OCI-LY1 (cell line): ENCODE measurements around the gene BMP8A.

Experiments used
- H2AFZ ChIP-seq: fragments of 200-600 bp; sonication (generic), shearing (Covaris generic); 2 replicates; pipeline ENCODE4 v1.6.0; 2014; ENCODE audit warnings: antibody characterized with exemption, mild to moderate bottlenecking, low read length
- H3F3A ChIP-seq: fragments of 200-600 bp; sonication (generic), shearing (Covaris generic); 2 replicates; pipeline ENCODE4 v1.6.0; 2014; ENCODE audit warnings: mild to moderate bottlenecking, antibody characterized with exemption, low read length, moderate library complexity; ENCODE audit not compliant: insufficient read depth
- H3K27ac ChIP-seq: fragments of 200-600 bp; sonication (generic); 2 replicates; pipeline ENCODE4 v1.5.1; 2014; ENCODE audit warnings: low read length, mixed run types, mild to moderate bottlenecking, low read depth; ENCODE audit not compliant: poor library complexity, severe bottlenecking
- H3K27me3 ChIP-seq: fragments of 200-600 bp; sonication (generic); 2 replicates; pipeline ENCODE4 v1.6.0; 2014; ENCODE audit warnings: antibody characterized with exemption, mild to moderate bottlenecking, low read length, moderate library complexity; ENCODE audit not compliant: insufficient read depth
- H3K36me3 ChIP-seq: fragments of 200-600 bp; sonication (generic); 2 replicates; pipeline ENCODE4 v1.6.1; 2014; ENCODE audit warnings: mild to moderate bottlenecking, antibody characterized with exemption, low read length, moderate library complexity, mixed read lengths; ENCODE audit not compliant: insufficient read depth
- H3K4me1 ChIP-seq: fragments of 200-600 bp; sonication (generic); 2 replicates; pipeline ENCODE4 v1.5.1; 2014; ENCODE audit warnings: mild to moderate bottlenecking, low read length, moderate library complexity; ENCODE audit not compliant: insufficient read depth, severe bottlenecking
- H3K4me2 ChIP-seq: fragments of 200-600 bp; sonication (generic), shearing (Covaris generic); 2 replicates; pipeline ENCODE4 v1.6.1; 2014; ENCODE audit warnings: low read length
- H3K4me3 ChIP-seq: fragments of 200-600 bp; sonication (generic); 2 replicates; pipeline ENCODE4 v1.5.1; 2014; ENCODE audit warnings: low read length, low read depth, mild to moderate bottlenecking, mixed read lengths; ENCODE audit not compliant: poor library complexity, severe bottlenecking
- H3K79me2 ChIP-seq: fragments of 200-600 bp; shearing (Covaris generic); 2 replicates; pipeline ENCODE4 v1.6.1; 2016; ENCODE audit warnings: mixed run types, low read length, mixed read lengths; ENCODE audit not compliant: insufficient read depth
- H3K9ac ChIP-seq: fragments of 200-600 bp; sonication (generic), shearing (Covaris generic); 2 replicates; pipeline ENCODE4 v1.6.1; 2014; ENCODE audit warnings: mild to moderate bottlenecking, low read length, mixed read lengths
- H3K9me2 ChIP-seq: fragments of 200-600 bp; sonication (generic), shearing (Covaris generic); 2 replicates; pipeline ENCODE4 v1.6.1; 2014; ENCODE audit warnings: low read depth, mild to moderate bottlenecking, low read length, mixed read lengths
- H3K9me3 ChIP-seq: fragments of 200-600 bp; shearing (Covaris generic); 2 replicates; pipeline ENCODE4 v1.6.1; 2014; ENCODE audit warnings: low read length, mixed read lengths
- H4K20me1 ChIP-seq: fragments of 200-600 bp; sonication (generic), shearing (Covaris generic); 2 replicates; pipeline ENCODE4 v1.6.0; 2016; ENCODE audit warnings: mild to moderate bottlenecking, low read length; ENCODE audit not compliant: insufficient read depth
- CTCF ChIP-seq: fragments of 200-600 bp; sonication (generic), shearing (Covaris generic); IDR thresholded peaks from 2 replicates; pipeline ENCODE4 v1.5.1; 2017; ENCODE audit warnings: mild to moderate bottlenecking, antibody characterized with exemption, low read length, moderate library complexity, mixed read lengths
- EZH2 ChIP-seq: fragments of 200-600 bp; sonication (generic), shearing (Covaris generic); IDR thresholded peaks from 2 replicates; pipeline ENCODE4 v1.8.0; 2017; ENCODE audit warnings: borderline replicate concordance, mixed run types, mild to moderate bottlenecking, antibody characterized with exemption, low read length, moderate library complexity, mixed read lengths

Gene BMP8A

GRCh38 chr1:39545531-39545930 lies 54.1 kb downstream of the BMP8A start:
- no peaks in the 10 kb centered on the region for H3K9me2 ChIP-seq
- TF ChIP-seq EZH2 (no peak), CTCF (no peak)
- H3K9ac ChIP-seq: no peak overlapping the region
- H3K4me1 ChIP-seq: no peaks in the 10 kb centered on the region
- H3K36me3 ChIP-seq: peaks cover 16% of the 10 kb centered on the region
- H3K4me2 ChIP-seq: no peak overlapping the region
- H3K27me3 ChIP-seq: no peaks in the 10 kb centered on the region
- H3K27ac ChIP-seq: no peak overlapping the region
- no peaks in the 10 kb centered on the region for H3K9me3 ChIP-seq
- no peaks in the 10 kb centered on the region for H3K79me2 ChIP-seq
- H3K4me3 ChIP-seq: no peak overlapping the region
- H3F3A ChIP-seq: no peaks in the 10 kb centered on the region
- no peaks in the 10 kb centered on the region for H4K20me1 ChIP-seq
- no peak overlapping the region for H2AFZ ChIP-seq

GRCh38 chr1:39554277-39554676 lies 62.8 kb downstream of the BMP8A start:
- H4K20me1 ChIP-seq: no peaks in the 10 kb centered on the region
- no peaks in the 10 kb centered on the region for H3K27me3 ChIP-seq
- H3K4me2 ChIP-seq: no peak overlapping the region
- H3K4me3 ChIP-seq: no peak overlapping the region
- no peaks in the 10 kb centered on the region for H3F3A ChIP-seq
- no peaks in the 10 kb centered on the region for H3K9me3 ChIP-seq
- H2AFZ ChIP-seq: no peak overlapping the region
- no peaks in the 10 kb centered on the region for H3K79me2 ChIP-seq
- H3K4me1 ChIP-seq: no peaks in the 10 kb centered on the region
- H3K27ac ChIP-seq: no peak overlapping the region
- H3K9me2 ChIP-seq: no peaks in the 10 kb centered on the region
- no peak overlapping the region for H3K9ac ChIP-seq
- TF ChIP-seq EZH2 (no peak), CTCF (no peak)
- peaks cover 10% of the 10 kb centered on the region; the same call in 1 of the 2 replicates for H3K36me3 ChIP-seq

GRCh38 chr1:39561279-39561678 lies 69.8 kb downstream of the BMP8A start:
- no peak overlapping the region for H2AFZ ChIP-seq
- H3K36me3 ChIP-seq: peaks cover 75% of the 10 kb centered on the region
- no peak overlapping the region for H3K27ac ChIP-seq
- no peak overlapping the region for H3K4me2 ChIP-seq
- no peak overlapping the region for H3K4me3 ChIP-seq
- H3K9me3 ChIP-seq: no peaks in the 10 kb centered on the region
- H3K27me3 ChIP-seq: no peaks in the 10 kb centered on the region
- H3F3A ChIP-seq: no peaks in the 10 kb centered on the region
- H3K4me1 ChIP-seq: no peaks in the 10 kb centered on the region
- TF ChIP-seq CTCF (no peak), EZH2 (no peak)
- H3K79me2 ChIP-seq: no peaks in the 10 kb centered on the region
- H3K9me2 ChIP-seq: no peaks in the 10 kb centered on the region
- H3K9ac ChIP-seq: no peak overlapping the region
- H4K20me1 ChIP-seq: no peaks in the 10 kb centered on the region
